ENCODE data around the gene KRTAP7-1. TPM values are rescaled to one million over a fixed set of nuclear protein-coding genes. Genes with fewer than 3 reads are reported as not detected.

Gene KRTAP7-1
- total RNA-seq, 1 experiment from 2014 or later: not detected

DNA sequence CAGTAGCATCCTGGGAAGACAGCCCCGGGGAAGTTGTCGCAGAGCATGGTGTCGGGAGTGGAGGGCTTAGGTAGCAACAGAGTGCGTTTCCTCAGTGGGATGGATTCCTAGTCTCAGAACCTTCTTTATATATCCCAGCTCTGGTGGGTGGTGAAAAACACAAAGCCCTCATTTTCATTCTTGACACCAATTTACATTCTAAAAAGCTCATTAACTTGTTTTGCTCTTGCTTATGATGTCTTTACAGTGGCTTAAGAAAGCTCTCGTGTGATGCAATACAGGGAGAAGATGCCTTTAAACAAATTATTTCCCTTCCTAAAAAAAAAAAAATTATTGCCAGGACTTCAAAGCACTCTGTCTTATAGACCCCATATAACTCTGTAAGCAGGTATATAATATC, 16.4 kb downstream of the KRTAP7-1 start, which contains the start of gene KRTAP8-1:
KRTAP8-1 (minus strand) TSS at position 101 of the 400 bp plus-strand sequence; CDS start at position 47, 54 bp downstream.
- Mint-ChIP-seq H3K4me3 (ENCODE audit: unreplicated experiment) (no peak within 1 kb of the TSS), H3K27ac (ENCODE audit: low read depth, unreplicated experiment) (no peak within 1 kb of the TSS), H3K9me3 (ENCODE audit: unreplicated experiment) (no peaks in the 10 kb centered on the region), H3K27me3 (ENCODE audit: insufficient read depth, unreplicated experiment) (peaks cover 52% of the 10 kb centered on the region), H3K4me1 (ENCODE audit: insufficient read depth, unreplicated experiment) (no peaks in the 10 kb centered on the region), H3K36me3 (ENCODE audit: insufficient read depth, unreplicated experiment) (no peaks in the 10 kb centered on the region)
- ChIA-PET CTCF (interaction anchor here (0.6 to 0.7 kb wide), 2 partner anchors 306 to 1683 kb away, joined by 3 to 5 read pairs; no protein-coding TSS in a partner anchor), POLR2A (no interaction called here)
- no TSS peak for BruUV-seq (replicated peaks)
- TF ChIP-seq CTCF (IDR thresholded peaks at IDR 0.05; ENCODE audit: unreplicated experiment): no peak
- intact Hi-C loops (cut with micrococcal nuclease): no loop called here
- no peak for DNase-seq (ENCODE audit: unreplicated experiment)

- DNase-seq (ENCODE audit: unreplicated experiment): no peak
- H3K4me3 Mint-ChIP-seq (ENCODE audit: unreplicated experiment): no peak overlapping the region
- H3K9me3 Mint-ChIP-seq (ENCODE audit: unreplicated experiment): no peaks in the 10 kb centered on the region
- BruUV-seq (replicated peaks): no TSS peak
- intact Hi-C loops (cut with micrococcal nuclease): no loop called here
- no peaks in the 10 kb centered on the region for H3K36me3 Mint-ChIP-seq (ENCODE audit: insufficient read depth, unreplicated experiment)
- no peak overlapping the region for H3K27ac Mint-ChIP-seq (ENCODE audit: low read depth, unreplicated experiment)
- POLR2A ChIA-PET: no interaction called here
- no peak for TF ChIP-seq CTCF (IDR thresholded peaks at IDR 0.05; ENCODE audit: unreplicated experiment)
- CTCF ChIA-PET: interaction anchor here (0.6 to 1.4 kb wide), 3 partner anchors 8 to 509 kb away, joined by 3 read pairs; no protein-coding TSS in a partner anchor
- no peaks in the 10 kb centered on the region for H3K4me1 Mint-ChIP-seq (ENCODE audit: insufficient read depth, unreplicated experiment)
- H3K27me3 Mint-ChIP-seq (ENCODE audit: insufficient read depth, unreplicated experiment): peaks cover 13% of the 10 kb centered on the region
These were observed 29.0 kb downstream of the KRTAP7-1 start for GRCh38 chr21:30800605-30801004.

- Mint-ChIP-seq H3K4me3 (ENCODE audit: unreplicated experiment) (no peak overlapping the region), H3K9me3 (ENCODE audit: unreplicated experiment) (no peaks in the 10 kb centered on the region), H3K36me3 (ENCODE audit: insufficient read depth, unreplicated experiment) (no peaks in the 10 kb centered on the region), H3K4me1 (ENCODE audit: insufficient read depth, unreplicated experiment) (no peaks in the 10 kb centered on the region), H3K27me3 (ENCODE audit: insufficient read depth, unreplicated experiment) (peaks cover 56% of the 10 kb centered on the region), H3K27ac (ENCODE audit: low read depth, unreplicated experiment) (no peak overlapping the region)
- no TSS peak for BruUV-seq (replicated peaks)
- ChIA-PET POLR2A (no interaction called here), CTCF (interaction anchor here (0.7 kb wide), 1 partner anchor 1668 kb away, joined by 4 read pairs; no protein-coding TSS in a partner anchor)
- no peak for TF ChIP-seq CTCF (IDR thresholded peaks at IDR 0.05; ENCODE audit: unreplicated experiment)
- intact Hi-C loops (cut with micrococcal nuclease): no loop called here
- DNase-seq (ENCODE audit: unreplicated experiment): no peak
These were observed 35.8 kb downstream of the KRTAP7-1 start for GRCh38 chr21:30793581-30794314.

DNA sequence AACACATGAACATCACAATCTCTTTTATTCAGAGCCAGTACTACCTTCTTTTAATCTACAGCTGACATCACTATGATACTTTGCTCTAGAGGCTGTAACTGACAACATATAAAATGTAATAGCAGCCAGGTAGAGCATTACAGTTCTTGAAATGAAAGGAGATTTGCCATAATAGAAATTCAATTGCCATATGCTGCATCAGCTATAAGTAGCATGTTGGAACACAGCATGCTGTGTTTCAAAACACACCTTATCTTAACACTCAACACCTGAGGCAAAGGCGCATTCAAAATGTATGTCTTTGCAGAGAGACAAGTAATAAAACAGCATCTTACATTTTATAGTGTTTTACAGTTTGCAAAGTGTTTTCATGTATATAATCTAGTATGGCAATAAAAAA, 50.3 kb downstream of the KRTAP7-1 start:
- ChIA-PET CTCF (no interaction called here), POLR2A (no interaction called here)
- Mint-ChIP-seq H3K27ac (ENCODE audit: low read depth, unreplicated experiment) (no peak overlapping the region), H3K27me3 (ENCODE audit: insufficient read depth, unreplicated experiment) (peaks cover 59% of the 10 kb centered on the region), H3K4me1 (ENCODE audit: insufficient read depth, unreplicated experiment) (no peaks in the 10 kb centered on the region), H3K36me3 (ENCODE audit: insufficient read depth, unreplicated experiment) (no peaks in the 10 kb centered on the region), H3K4me3 (ENCODE audit: unreplicated experiment) (no peak overlapping the region), H3K9me3 (ENCODE audit: unreplicated experiment) (no peaks in the 10 kb centered on the region)
- no TSS peak for BruUV-seq (replicated peaks)
- no peak for TF ChIP-seq CTCF (IDR thresholded peaks at IDR 0.05; ENCODE audit: unreplicated experiment)
- intact Hi-C loops (cut with micrococcal nuclease): no loop called here
- DNase-seq (ENCODE audit: unreplicated experiment): no peak

Other genes with a start within 250 kb of the KRTAP7-1 start
- not detected in 2 replicates for gene KRTAP22-2, start 239.4 kb downstream of the KRTAP7-1 start, total RNA-seq (2022)
- gene KRTAP6-3, start 237.3 kb downstream of the KRTAP7-1 start, total RNA-seq (2022): not detected in 2 replicates
- gene KRTAP6-2, start 230.9 kb downstream of the KRTAP7-1 start, total RNA-seq (2022): not detected in 2 replicates
- not detected in 2 replicates for gene KRTAP22-1, start 228.7 kb downstream of the KRTAP7-1 start, total RNA-seq (2022)
- gene KRTAP6-1, start 215.8 kb downstream of the KRTAP7-1 start, total RNA-seq (2022): not detected in 2 replicates
- not detected in 2 replicates for gene KRTAP20-1, start 213.3 kb downstream of the KRTAP7-1 start, total RNA-seq (2022)
- gene KRTAP20-4, start 209.1 kb downstream of the KRTAP7-1 start, total RNA-seq (2022): not detected in 2 replicates
- not detected in 2 replicates for gene KRTAP20-2, start 194.6 kb downstream of the KRTAP7-1 start, total RNA-seq (2022)
- gene KRTAP20-3, start 186.9 kb downstream of the KRTAP7-1 start, total RNA-seq (2022): not detected in 2 replicates
- gene KRTAP21-3, start 111.0 kb downstream of the KRTAP7-1 start, total RNA-seq (2022): not detected in 2 replicates
- gene KRTAP21-2, start 82.5 kb downstream of the KRTAP7-1 start, total RNA-seq (2022): not detected in 2 replicates
- not detected in 2 replicates for gene KRTAP21-1, start 74.3 kb downstream of the KRTAP7-1 start, total RNA-seq (2022)
- not detected in 2 replicates for gene KRTAP8-1, start 16.5 kb downstream of the KRTAP7-1 start, total RNA-seq (2022)
- gene KRTAP11-1, start 51.8 kb upstream of the KRTAP7-1 start, total RNA-seq (2022): not detected in 2 replicates
- not detected in 2 replicates for gene KRTAP19-8, start 208.7 kb upstream of the KRTAP7-1 start, total RNA-seq (2022)

Data from MCF 10A (cell line).